Medulla oblongata (tissue), 1 donor: Measurements from ENCODE around the gene NDRG3.
"Not testable (repeated sequence)": the region's sequence is repeated elsewhere in the genome, so short reads cannot be mapped to it uniquely, and the experiment has no call there.

ENCODE experiments used
- DNase-seq: peaks from one replicate; pipeline ENCODE4 v3.0.0-alpha.2; 2015; ENCODE audit errors: extremely low spot score

Gene NDRG3

GRCh38 chr20:36687850-36688249 is 58.0 kb downstream of the NDRG3 start:
- DNase-seq, result no peak

GRCh38 chr20:36686944-36687343 is 58.9 kb downstream of the NDRG3 start:
- no peak for DNase-seq

- DNase-seq, result no peak
These were observed 59.4 kb downstream of the NDRG3 start for GRCh38 chr20:36686504-36686903.

- no peak for DNase-seq
These were observed 61.1 kb downstream of the NDRG3 start for GRCh38 chr20:36684747-36685146.

GRCh38 chr20:36682311-36682710 is 63.6 kb downstream of the NDRG3 start:
- no peak for DNase-seq

- no peak for DNase-seq
These were observed 68.5 kb downstream of the NDRG3 start for GRCh38 chr20:36677422-36677771.

GRCh38 chr20:36676701-36677421 is 69.0 kb downstream of the NDRG3 start:
- no peak for DNase-seq

- not testable (repeated sequence) for DNase-seq
These were observed 70.3 kb downstream of the NDRG3 start for GRCh38 chr20:36675545-36675944.

- DNase-seq, result no peak
These were observed 72.9 kb downstream of the NDRG3 start for GRCh38 chr20:36672991-36673390.

- DNase-seq, result no peak
These were observed 75.1 kb downstream of the NDRG3 start for GRCh38 chr20:36670665-36671357.

GRCh38 chr20:36666181-36666740 is 79.6 kb downstream of the NDRG3 start:
- peak; percentile 19 for DNase-seq

GRCh38 chr20:36663031-36663430 is 82.9 kb downstream of the NDRG3 start:
- DNase-seq, result no peak

- no peak for DNase-seq
These were observed 87.6 kb downstream of the NDRG3 start for GRCh38 chr20:36658300-36658699.

- no peak for DNase-seq
These were observed 89.2 kb downstream of the NDRG3 start for GRCh38 chr20:36656733-36657132.

- no peak for DNase-seq
These were observed 90.9 kb downstream of the NDRG3 start for GRCh38 chr20:36655004-36655403.

GRCh38 chr20:36654506-36654905 is 91.4 kb downstream of the NDRG3 start:
- no peak for DNase-seq

GRCh38 chr20:36653456-36653855 is 92.4 kb downstream of the NDRG3 start:
- no peak for DNase-seq

GRCh38 chr20:36647196-36648121 is 98.4 kb downstream of the NDRG3 start:
- no peak for DNase-seq

- no peak for DNase-seq
These were observed 99.2 kb downstream of the NDRG3 start for GRCh38 chr20:36646678-36647077.

GRCh38 chr20:36645998-36646397 is 99.9 kb downstream of the NDRG3 start, which contains the start of gene SLA2:
Gene SLA2, minus strand, starts transcription at chr20:36646196. Its CDS starts 4,861 bp downstream, at chr20:36641335.
- no peak for DNase-seq

- DNase-seq, result no peak
These were observed 100.5 kb downstream of the NDRG3 start for GRCh38 chr20:36645353-36645752.

- DNase-seq, result no peak
These were observed 101.2 kb downstream of the NDRG3 start for GRCh38 chr20:36644706-36645095.
